DMS114 treated with DMSO at 0.1 percent for 48 hours (cell line): ENCODE measurements around the gene F10.
"Not testable (repeated sequence)": the region's sequence is repeated elsewhere in the genome, so short reads cannot be mapped to it uniquely, and the experiment has no call there.

Experiments used
- DNase-seq: peaks from one replicate; lab custom pipeline; 2025; ENCODE audit not compliant: unreplicated experiment; lab: John Stamatoyannopoulos, UW

F10 gene

DNA sequence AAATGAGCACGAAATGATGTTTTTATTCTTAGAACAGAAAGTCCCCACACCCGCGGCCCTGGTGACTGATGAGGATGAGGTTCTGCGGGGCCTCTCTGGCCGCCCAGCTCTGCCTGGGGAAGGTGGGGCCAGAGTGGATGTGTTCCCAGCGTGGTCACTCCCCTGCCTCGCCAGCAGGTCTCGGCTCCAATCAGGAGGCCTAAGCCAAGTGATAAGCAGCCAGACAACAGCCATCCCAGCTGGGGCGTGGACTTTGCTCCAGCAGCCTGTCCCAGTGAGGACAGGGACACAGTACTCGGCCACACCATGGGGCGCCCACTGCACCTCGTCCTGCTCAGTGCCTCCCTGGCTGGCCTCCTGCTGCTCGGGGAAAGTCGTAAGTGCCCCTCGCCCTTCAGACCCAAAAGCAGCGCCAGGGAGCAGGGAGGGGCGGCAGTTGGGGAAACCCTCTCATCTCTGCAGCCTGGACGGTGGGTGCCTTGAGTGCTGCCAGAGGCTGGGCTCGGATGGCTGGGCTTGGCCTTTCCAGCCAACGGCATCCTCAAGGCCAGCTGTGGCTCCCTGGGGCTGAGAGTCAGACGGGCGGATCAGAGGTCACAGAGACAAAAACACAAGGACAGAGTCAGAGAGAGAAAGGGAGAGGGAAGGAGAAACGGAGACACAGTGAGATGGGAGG lies at the start of gene F10:
Gene F10 (plus strand): TSS at position 250 of the 676 bp plus-strand sequence. CDS start 57 bp downstream, at position 307.
- no peak for DNase-seq

DNA sequence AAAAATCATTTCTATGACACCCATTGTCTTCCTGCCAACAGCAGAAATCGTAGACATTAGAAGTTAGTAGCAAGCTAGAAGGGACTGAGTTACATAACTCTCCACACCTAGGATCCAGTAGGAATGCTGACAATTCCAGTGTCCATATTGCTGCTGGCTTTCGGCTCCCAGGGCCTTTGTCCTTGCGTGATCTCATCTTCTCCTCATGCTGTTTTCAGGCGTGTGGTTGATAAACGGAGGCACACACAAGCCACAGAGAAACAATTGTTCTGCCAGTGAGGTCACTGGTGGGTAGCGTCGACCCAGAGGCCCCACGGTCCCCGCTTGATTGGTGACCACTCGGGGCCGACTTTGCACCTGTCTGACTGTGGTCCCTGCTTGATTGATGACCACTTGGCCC lies 48.7 kb upstream of the F10 start:
- DNase-seq = no peak

DNA sequence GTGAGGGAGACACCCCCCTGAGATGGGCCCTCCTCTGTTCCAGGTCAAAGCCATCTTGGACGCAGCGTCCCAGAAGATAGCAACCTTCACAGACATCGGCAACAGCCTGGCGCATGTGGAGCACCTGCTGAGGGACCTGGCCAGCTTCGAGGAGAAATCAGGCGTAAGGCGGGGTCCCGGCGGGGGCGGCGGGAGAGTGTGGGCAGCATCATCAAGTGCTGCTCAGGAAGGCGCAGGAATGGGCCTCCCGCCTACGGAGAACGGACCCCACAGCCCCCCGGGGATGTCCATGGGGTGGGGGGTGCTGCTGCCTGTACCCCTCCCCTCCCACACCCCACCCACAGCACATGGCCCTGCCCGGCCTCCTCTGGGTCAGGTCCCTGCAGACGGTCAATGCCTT lies 48.2 kb upstream of the F10 start:
- DNase-seq = no peak

DNA sequence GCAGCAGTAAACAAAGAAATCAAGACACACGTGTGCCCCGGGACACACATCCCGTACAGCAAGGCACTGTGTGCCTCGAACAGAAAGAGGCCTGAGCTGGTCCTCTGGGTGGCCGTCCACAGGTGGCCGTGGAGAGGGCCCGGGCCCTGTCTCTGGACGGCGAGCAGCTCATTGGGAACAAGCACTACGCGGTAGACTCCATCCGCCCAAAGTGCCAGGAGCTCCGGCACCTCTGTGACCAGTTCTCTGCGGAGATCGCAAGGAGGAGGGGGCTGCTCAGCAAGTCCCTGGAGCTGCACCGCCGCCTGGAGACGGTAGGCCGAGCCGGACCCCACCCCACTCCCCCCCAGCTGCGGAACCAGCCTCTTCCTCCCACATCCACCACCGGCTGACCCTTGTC lies 47.7 kb upstream of the F10 start:
- DNase-seq = no peak

DNA sequence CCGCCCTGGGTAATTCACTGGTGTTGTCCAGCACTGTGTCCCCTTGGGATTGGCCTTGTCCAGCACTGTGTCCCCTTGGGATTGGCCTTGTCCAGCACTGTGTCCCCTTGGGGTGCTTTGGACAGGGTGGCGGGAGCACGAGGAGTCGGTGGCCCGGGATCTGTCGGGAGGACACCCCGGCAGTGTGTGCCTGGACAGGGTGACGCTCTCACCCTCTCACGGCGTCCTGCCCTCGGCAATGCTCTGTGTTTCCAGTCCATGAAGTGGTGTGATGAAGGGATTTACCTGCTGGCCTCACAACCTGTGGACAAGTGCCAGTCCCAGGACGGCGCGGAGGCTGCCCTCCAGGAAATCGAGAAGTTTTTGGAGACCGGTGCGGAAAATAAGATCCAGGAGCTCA lies 46.9 kb upstream of the F10 start:
- no peak for DNase-seq

DNA sequence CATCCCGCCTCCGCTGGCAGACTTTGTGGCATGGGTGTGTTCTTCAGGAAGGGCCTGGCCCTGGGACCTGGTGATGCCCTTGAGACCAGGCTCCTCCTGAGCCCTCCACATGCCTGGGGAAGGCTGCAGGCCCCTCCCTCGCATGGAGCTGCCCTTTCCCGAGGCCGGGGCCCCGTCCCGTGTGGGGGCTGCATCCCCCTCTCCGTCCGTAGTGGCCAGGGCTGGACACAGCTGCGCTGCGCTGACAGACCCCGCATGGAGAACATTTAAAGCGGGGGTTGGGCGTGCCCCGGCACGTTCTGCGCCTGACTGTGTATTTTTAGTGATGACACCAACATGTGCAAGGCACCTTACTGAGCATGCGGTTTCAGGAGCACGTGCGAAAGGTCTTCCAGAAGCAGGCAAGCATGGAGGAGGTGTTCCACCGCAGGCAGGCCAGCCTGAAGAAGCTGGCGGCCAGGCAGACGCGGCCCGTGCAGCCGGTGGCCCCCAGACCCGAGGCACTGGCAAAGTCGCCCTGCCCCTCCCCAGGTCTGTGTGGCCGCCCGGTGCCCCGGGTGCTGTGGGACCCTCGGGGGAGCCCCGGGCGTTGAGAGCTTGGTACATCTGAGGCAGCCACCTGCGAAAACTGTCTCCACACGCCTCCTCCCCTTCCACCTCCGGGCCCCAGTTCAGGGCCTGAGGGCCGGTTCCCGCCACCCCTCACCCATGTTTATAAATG lies 45.8 kb upstream of the F10 start:
- no peak for DNase-seq

DNA sequence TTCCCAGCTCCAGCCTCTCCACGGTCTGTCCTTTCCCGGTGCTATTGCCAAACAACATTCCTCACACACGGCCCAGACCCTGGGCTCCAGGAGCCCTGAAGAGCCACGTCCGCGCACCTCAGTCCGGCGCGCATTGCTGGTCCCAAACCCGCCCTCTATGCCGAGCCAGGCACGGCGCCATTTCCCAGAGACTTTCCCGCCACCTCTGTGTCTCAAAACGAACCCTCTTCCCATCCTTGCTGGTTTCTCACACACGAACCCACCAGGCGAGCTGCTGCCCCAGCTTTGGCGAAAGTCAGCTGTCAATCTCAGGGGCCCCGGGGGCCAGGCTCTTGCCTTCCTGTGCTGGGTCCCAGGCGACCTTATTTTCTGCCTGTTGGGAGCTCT lies 45.0 kb upstream of the F10 start:
- no peak for DNase-seq

DNA sequence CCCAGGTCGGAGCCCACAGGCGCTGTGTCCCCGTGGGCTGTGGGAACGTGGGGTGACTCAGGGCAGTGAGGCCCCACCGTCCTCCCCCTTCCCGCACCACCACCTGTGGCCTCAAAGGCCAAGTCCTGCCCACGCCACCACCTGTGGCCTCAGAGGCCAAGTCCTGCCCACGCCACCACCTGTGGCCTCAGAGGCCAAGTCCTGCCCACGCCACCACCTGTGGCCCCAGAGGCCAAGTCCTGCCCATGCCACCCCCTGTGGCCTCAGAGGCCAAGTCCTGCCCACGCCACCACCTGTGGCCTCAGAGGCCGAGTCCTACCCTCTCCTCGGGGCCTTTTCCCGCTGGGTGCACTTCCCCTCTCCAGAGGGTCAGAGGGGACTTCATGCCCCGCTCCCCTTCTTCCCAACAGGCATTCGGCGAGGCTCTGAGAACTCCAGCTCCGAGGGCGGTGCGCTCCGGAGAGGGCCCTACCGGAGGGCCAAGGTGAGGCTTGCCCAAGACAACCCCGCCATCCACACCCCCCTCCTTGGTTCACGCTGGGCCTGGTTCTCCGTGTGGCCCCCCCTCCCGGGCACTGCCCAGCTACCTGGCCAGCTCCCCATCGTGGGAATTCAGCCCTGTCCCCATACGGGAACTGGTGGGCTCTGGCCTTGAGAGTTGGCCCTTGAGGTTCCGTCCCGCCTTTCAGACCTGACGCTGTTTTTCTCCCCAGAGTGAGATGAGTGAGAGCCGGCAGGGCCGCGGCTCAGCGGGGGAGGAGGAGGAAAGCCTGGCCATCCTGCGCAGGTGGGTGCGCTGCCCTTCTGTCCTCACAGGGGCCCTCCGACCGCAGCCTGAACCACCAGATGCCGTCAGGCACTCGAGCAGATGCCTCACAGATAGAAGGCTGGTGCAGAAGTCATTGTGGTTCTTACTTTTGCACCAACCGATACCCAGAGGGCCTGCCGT lies 44.4 kb upstream of the F10 start:
- DNase-seq = no peak

DNA sequence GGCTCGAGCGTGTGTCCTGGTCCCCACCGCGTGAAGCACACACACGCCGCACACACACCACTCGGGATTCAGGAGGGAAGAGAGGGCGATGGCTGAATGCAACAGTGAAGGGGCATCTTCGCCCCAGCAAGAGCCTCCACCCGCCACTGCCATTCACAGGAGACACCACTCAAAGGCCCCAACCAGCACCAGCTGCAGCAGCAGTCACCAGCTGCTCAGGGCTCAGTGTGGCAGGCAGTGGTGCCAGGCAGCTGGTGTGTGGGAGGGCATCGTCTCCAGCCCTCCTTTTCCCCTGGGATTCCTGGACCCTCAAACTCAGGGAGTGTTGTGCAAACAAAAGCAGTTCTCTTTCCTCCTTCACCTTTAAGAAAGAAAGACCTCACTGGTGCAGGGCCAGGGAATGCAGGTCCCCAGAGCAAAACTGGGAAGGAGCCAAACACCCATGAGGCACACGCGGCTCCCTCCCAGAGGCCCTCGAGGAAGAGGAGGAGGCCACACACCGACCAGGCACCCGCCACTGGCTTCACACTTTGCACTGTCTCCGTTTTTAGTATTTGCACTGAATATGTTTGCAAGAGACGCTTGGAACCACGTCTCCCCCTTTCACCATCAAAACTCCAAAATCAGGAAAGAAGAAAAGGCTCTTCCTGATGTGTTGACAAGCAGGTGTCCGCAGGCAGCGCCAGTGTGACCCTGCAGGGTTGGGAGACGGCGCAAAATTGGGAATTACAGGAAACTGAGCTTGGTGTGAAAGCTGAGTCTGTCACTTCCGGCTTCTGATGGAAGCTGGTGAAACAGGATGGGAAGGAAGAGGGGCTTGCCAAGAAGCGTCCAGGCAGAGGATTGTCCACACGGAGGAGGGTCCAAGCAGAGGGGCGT lies 43.5 kb upstream of the F10 start:
- DNase-seq = no peak

DNA sequence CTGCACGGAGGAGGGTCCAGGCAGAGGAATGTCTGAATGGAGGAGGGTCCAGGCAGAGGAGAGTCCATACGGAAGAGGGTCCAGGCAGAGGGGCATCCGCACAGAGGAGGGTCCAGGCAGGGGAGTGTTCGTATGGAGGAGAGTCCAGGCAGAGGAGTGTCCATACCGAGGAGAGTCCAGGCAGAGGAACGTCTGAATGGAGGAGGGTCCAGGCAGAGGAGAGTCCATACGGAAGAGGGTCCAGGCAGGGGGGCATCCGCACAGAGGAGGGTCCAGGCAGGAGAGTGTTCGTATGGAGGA lies 42.9 kb upstream of the F10 start:
- not testable (repeated sequence) for DNase-seq

DNA sequence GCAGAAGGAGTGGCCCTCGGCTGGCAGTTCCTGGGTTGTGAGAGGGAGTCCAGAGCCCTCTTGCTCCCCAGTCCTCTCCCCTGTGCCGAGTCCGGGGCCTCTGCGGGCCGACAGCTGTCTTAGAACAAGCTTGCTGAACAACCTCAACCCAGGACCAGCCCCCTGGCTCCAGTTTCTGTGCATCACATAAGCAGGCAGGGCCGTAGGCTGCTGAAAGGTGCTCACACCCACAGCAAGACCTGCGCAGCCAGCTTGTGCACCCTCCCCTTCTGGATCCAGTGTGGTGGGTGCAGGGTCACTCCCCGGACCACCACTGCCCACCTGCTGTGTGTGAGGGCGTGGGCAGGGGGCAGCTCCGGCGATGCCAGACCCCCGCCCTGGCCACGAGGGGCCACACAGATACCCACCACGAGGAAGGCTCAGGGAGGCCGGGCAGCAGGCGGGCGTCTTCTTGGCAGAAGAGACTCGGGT lies 42.2 kb upstream of the F10 start:
- no peak for DNase-seq

DNA sequence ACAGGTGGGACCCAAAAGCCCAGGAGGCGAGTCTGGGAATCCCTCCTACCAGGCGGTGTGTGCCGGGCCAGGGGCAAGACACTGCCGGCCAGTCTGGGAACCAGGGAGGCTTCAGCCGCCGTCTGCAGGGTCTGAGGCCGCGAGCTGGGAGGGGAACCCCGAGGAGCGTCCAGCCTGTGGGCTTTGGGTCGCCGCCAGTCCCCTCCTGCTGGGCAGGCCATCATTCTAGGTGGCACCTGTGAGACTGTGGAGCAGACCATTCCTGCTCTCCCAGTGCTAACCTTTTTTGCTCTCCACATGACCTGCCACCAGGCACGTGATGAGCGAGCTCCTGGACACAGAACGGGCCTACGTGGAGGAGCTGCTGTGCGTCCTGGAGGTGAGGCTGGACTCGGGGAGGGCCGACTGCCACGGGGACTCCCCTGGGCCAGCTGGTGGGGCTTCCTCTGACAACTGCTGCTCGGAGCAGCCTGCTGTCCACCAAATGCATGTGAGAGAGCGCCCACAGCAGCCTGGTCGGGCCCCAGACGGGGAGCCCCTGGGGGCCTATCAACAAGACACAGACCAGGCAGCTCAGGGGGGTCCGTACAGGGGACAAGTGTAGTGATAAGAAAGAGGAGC lies 41.6 kb upstream of the F10 start:
- no peak for DNase-seq

DNA sequence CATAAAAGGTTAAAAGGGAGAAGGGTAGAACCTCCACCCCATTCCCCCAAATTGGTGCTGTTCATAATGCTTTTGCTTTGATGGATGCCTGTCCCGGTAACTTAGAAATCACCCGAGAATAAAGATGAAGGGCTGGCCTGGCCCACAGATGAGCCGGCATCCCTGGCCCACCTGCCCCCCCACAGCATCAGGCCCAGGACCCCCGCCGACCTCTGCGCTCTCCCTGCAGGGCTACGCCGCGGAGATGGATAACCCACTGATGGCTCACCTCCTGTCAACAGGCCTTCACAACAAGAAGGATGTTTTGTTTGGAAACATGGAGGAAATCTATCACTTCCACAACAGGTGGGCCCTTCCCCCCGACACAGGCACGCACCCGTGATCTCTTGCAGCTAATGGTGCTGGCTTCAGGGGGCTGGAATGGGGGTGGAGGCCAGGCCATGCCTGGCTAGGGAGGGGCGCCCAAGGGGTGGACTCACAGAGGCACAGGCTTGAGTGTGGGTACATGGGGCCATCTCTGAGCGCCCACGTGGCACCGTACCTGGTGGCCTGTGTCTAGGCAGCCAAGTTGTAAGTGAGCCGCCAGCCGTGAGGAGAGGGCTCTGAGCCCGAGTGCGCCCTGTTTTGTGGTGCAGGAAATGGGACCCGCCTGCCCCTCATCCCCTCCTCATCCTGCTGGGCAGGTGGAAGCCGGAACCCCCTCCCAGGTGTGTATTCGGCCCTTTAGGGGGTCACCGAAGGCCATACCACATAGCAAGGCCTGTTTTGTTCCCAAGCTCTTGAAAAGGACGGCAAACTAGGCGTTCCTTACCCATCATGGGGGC lies 40.2 kb upstream of the F10 start:
- no peak for DNase-seq

DNA sequence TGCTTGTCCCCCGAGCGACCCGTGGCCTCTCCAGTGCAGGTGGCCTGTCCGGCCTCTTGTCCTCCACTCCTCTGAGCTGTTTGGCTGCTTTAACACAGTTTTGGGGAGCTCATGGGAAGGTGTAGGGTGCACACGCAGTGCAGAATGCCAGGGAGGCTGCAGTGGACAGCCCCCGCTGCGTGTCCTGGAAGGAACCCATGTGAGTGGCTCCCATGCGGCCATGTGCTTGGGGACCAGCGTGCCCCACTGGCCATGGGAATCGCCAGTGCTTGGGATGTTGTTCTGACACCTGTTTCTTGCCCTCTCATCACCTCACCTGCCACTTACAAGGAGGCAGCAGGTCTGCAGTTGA lies 39.6 kb upstream of the F10 start:
- no peak for DNase-seq

DNA sequence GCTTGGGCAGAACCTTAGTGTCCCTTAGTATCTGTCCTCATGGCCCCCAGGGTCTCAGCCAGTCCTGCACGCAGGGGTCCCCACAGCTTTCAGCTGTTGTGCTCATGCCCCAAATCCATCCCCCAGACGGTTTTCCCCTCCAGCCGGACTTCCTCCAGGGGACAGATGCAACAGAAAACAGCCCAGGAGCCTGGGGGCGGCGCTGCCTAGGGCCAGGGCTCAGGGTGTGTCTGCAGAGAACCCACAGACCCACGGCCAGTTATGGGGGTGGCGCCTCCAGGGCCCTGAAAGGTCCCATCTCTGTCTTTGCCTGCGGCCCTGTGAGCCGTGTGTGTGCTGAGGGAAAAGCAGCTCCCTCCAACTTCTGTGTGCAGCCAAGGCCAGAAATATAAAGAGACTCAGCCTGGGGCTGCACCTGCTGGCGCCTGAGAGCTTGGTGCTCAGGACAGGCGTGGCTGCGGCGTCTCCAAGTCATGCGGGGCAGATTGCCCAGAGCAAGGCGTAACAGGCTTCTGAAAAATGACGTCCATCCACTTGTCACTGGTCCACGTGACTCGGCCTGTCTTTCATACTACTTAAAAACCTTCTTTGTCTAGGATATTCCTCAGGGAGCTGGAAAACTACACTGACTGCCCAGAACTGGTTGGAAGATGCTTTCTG lies 39.1 kb upstream of the F10 start:
- DNase-seq = no peak

DNA sequence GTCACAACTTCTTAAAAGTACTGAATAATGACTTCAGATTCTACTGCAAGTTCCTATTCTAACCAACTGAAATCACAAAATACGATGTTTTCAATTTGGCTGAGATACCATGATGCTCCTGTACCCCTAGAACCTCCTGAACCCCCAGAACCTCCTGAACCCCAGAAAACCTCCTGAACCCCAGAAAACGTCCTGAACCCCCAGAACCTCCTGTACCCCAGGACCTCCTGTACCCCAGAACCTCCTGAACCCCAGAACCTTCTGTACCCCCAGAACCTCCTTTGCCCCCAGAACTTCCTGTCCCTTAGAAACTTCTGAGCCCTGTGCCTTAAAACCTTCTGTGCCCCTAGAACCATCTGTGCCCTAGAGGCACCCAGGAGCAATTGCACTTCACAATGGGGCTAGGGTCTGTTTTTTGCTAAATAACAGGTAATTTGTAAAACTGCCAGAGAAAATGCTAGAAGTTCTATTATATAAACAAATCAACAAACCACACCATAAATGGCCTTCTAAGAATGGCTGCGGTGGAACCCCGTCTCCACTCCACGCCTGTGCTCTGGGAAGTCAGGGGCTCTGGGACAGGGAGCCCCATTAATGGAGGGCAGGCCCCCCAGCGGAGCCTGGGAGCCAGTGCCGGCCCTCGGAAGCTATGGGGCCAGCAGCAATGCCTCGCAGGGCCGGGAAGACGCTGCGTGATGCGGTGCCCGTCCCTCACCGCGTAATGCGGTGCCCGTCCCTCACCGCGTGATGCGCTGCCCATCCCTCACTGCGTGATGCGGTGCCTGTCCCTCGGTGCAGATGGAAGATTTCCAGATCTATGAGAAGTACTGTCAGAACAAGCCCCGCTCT lies 38.3 kb upstream of the F10 start:
- no peak for DNase-seq

DNA sequence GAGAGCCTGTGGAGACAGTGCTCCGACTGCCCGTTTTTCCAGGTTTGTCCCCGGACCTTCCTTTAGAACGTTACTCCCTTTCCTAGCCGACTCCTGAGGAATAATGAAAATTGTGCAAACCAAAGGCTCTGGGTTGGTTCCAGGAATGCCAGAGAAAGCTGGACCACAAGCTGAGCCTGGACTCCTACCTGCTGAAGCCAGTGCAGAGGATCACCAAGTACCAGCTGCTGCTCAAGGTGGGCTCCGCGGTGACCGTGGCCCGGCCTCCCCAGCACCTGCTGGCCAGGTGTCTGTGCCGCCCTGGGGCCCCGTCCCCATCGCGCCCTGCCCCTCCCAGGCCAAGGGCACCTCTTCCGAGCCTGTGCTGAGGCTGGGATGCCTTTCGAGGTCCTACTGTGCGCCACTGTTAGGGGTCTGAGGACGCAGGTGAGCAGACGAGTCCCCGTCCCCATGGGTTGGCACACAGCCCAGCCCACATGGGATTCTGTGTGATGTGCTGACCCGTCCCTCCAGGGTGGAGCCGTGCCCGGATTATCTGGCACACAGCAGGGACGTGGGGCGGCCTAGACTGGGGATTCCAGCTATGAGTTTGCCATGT lies 37.6 kb upstream of the F10 start:
- DNase-seq = no peak
